Fibroblast of villous mesenchyme (primary cell): ENCODE measurements around the gene SAMD4B. TPM values are rescaled to one million over a fixed set of nuclear protein-coding genes. Genes with fewer than 3 reads are reported as not detected.

Experiments used
- DNase-seq: peaks from one replicate; pipeline ENCODE4 v3.0.0-alpha.2; 2010; ENCODE audit warnings: low read depth
- H3K4me3 ChIP-seq: 2 replicates; pipeline ENCODE4 v1.5.1; 2011; ENCODE audit warnings: low read depth, mild to moderate bottlenecking, low read length
- CTCF ChIP-seq: IDR thresholded peaks from 2 replicates; pipeline ENCODE4 v1.5.1; 2012; ENCODE audit warnings: low read depth, mild to moderate bottlenecking, low read length; ENCODE audit not compliant: insufficient read depth
- total RNA-seq: library from RNA; depleted of rRNA; stranded (reverse); fragments of >200 nt; gene quantifications from 2 replicates; pipeline ENCODE4 v1.2.3, GENCODE V29; 2012

SAMD4B gene
- total RNA-seq, 1 donor = 38.0 TPM

GRCh38 chr19:39401549-39402345 lies 59.5 kb downstream of the SAMD4B start:
- DNase-seq = peak; percentile 85
- TF ChIP-seq CTCF = no peak
- no peak overlapping the region for H3K4me3 ChIP-seq

- DNase-seq = peak; percentile 94
- no peak for TF ChIP-seq CTCF
- H3K4me3 ChIP-seq = peak overlapping the region; percentile 44
These were observed 60.4 kb downstream of the SAMD4B start for GRCh38 chr19:39402346-39403300.

GRCh38 chr19:39403331-39404312 lies 61.4 kb downstream of the SAMD4B start:
- peak; percentile 100 for DNase-seq
- no peak for TF ChIP-seq CTCF
- peak overlapping the region; percentile 44 for H3K4me3 ChIP-seq

- no peak for TF ChIP-seq CTCF
- no peak overlapping the region for H3K4me3 ChIP-seq
- DNase-seq = no peak
These were observed 63.2 kb downstream of the SAMD4B start for GRCh38 chr19:39405261-39405957.

GRCh38 chr19:39405958-39406655 lies 63.9 kb downstream of the SAMD4B start:
- DNase-seq = no peak
- TF ChIP-seq CTCF = no peak
- peak overlapping the region; percentile 88 for H3K4me3 ChIP-seq
